Ascending aorta (tissue), 2 donors: Measurements from ENCODE around the gene HYOU1. TPM values are rescaled to one million over a fixed set of nuclear protein-coding genes. Genes with fewer than 3 reads are reported as not detected.

Source experiments
- DNase-seq, 2 donors: peaks; one replicate each; pipeline ENCODE4 v3.0.0-alpha.2; 2019; ENCODE audit warnings: low spot score in 2 of 2
- H3K27ac ChIP-seq, 2 donors: fragments of 200-600 bp; sonication (generic); one replicate each; pipeline ENCODE4 v1.5.1; 2016 to 2017; ENCODE audit warnings: mild to moderate bottlenecking in 1 of 2
- H3K27me3 ChIP-seq: fragments of 200-600 bp; sonication (generic); one replicate; pipeline ENCODE4 v1.5.1; 2017
- H3K36me3 ChIP-seq, 2 donors: fragments of 200-600 bp; sonication (generic); one replicate each; pipeline ENCODE4 v1.5.1; 2016
- H3K4me1 ChIP-seq, 2 donors: fragments of 200-600 bp; sonication (generic); one replicate each; pipeline ENCODE4 v1.5.1; 2016 to 2017; ENCODE audit warnings: mild to moderate bottlenecking in 1 of 2
- H3K4me3 ChIP-seq, 2 donors: fragments of 200-600 bp; sonication (generic); one replicate each; pipeline ENCODE4 v1.5.1; 2016 to 2017; ENCODE audit warnings: mild to moderate bottlenecking in 1 of 2
- H3K9me3 ChIP-seq, 2 donors: fragments of 200-600 bp; sonication (generic); one replicate each; pipeline ENCODE4 v1.5.1; 2016
- intact Hi-C: fragments of 100-400 bp; cut with DNase I; formaldehyde crosslinking; loops from one replicate; pipeline ENCODE4 v1.15.1; 2023
- total RNA-seq: library from RNA; depleted of rRNA; stranded (reverse); fragments of >200 nt; gene quantifications from one replicate; pipeline ENCODE4 v1.1.0, GENCODE V29; 2016
- TF ChIP-seq, protein P1 (sequence below), 3 experiments: fragments of 200-600 bp in 2 of 3; fragments of 450-650 bp in 1 of 3; sonication (generic) in 2 of 3; IDR thresholded peaks; one replicate each; pipeline ENCODE4 v1.5.1; 2016 to 2019; ENCODE audit warnings: antibody characterized with exemption in 3 of 3, mild to moderate bottlenecking in 1 of 3, moderate library complexity in 1 of 3

The HYOU1 gene
- total RNA-seq, 1 donor from 2014 or later = 98.4 TPM

- peaks cover 3% of the 10 kb centered on the region in 2 donors for H3K4me1 ChIP-seq
- H3K4me3 ChIP-seq = no peak overlapping the region
- TF ChIP-seq, protein P1, sequence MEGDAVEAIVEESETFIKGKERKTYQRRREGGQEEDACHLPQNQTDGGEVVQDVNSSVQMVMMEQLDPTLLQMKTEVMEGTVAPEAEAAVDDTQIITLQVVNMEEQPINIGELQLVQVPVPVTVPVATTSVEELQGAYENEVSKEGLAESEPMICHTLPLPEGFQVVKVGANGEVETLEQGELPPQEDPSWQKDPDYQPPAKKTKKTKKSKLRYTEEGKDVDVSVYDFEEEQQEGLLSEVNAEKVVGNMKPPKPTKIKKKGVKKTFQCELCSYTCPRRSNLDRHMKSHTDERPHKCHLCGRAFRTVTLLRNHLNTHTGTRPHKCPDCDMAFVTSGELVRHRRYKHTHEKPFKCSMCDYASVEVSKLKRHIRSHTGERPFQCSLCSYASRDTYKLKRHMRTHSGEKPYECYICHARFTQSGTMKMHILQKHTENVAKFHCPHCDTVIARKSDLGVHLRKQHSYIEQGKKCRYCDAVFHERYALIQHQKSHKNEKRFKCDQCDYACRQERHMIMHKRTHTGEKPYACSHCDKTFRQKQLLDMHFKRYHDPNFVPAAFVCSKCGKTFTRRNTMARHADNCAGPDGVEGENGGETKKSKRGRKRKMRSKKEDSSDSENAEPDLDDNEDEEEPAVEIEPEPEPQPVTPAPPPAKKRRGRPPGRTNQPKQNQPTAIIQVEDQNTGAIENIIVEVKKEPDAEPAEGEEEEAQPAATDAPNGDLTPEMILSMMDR (IDR thresholded peaks at IDR 0.05) = no peak
- H3K36me3 ChIP-seq = peaks cover 82 to 85% of the 10 kb centered on the region in 2 donors
- DNase-seq = no peak
- H3K27me3 ChIP-seq = no peaks in the 10 kb centered on the region
- H3K27ac ChIP-seq = no peak overlapping the region
- intact Hi-C loops = no loop called here
- H3K9me3 ChIP-seq = no peaks in the 10 kb centered on the region
Observed at GRCh38 chr11:119051440-119052162, 5.4 kb downstream of the HYOU1 start.

GRCh38 chr11:119049081-119049480 lies 7.9 kb downstream of the HYOU1 start:
- H3K36me3 ChIP-seq = peaks cover 85 to 86% of the 10 kb centered on the region in 2 donors
- no peaks in the 10 kb centered on the region for H3K4me1 ChIP-seq
- H3K9me3 ChIP-seq = no peaks in the 10 kb centered on the region
- H3K27me3 ChIP-seq = no peaks in the 10 kb centered on the region
- intact Hi-C loops = no loop called here
- H3K27ac ChIP-seq = no peak overlapping the region
- H3K4me3 ChIP-seq = no peak overlapping the region
- TF ChIP-seq, protein P1 (IDR thresholded peaks at IDR 0.05) = no peak
- no peak for DNase-seq

DNA sequence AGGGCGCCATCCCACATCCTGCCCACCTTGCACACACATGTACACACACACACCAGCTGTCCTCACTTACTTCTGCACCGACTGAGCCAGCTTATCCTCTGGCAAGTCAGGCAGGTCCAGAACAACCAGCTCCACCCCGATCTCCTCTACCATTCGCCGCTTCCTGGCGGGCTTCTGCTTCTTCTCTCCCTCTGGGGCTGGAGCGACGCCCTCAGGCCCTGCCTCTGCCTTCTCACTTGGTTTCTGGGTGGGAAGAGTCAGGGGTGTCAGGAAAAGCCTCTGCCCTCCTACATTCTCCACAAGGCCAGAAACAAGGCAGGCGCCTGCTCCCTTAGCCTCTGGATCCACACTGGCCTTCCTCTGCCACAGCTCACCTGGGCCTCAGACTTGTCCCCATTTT lies 8.4 kb downstream of the HYOU1 start:
- H3K27ac ChIP-seq = no peak overlapping the region
- H3K27me3 ChIP-seq = no peaks in the 10 kb centered on the region
- H3K9me3 ChIP-seq = no peaks in the 10 kb centered on the region
- H3K4me3 ChIP-seq = no peak overlapping the region
- H3K4me1 ChIP-seq = no peaks in the 10 kb centered on the region
- TF ChIP-seq, protein P1 (IDR thresholded peaks at IDR 0.05) = no peak
- intact Hi-C loops = no loop called here
- H3K36me3 ChIP-seq = peaks cover 80 to 81% of the 10 kb centered on the region in 2 donors
- no peak for DNase-seq

- Histone ChIP-seq H3K9me3 (no peaks in the 10 kb centered on the region), H3K4me1 (no peaks in the 10 kb centered on the region), H3K4me3 (no peak overlapping the region), H3K36me3 (peaks cover 66 to 67% of the 10 kb centered on the region in 2 donors), H3K27ac (no peak overlapping the region), H3K27me3 (no peaks in the 10 kb centered on the region)
- no peak for DNase-seq
- intact Hi-C loops = no loop called here
- TF ChIP-seq, protein P1 (IDR thresholded peaks at IDR 0.05) = no peak
Observed at GRCh38 chr11:119047205-119047604, 9.8 kb downstream of the HYOU1 start.

DNA sequence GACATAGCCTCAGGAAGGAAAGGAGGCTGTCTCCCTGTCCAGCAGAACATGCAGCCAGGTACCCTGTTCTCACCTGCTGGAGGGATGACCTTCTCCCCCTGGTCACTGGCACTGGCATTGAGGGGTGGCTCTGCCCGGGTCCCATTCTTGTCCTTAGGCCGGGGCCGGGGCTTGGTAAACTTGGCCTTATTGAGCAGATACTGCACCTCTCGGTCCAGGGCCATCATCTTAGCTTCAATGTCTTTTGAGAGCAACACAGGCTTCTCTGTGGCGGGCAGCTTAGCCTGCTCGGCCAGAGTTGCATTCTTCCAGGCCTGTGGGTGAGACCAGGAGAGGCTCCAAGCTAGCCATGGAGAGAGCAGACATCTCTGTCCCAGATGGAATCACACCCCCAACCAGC lies 10.5 kb downstream of the HYOU1 start:
- intact Hi-C loops = no loop called here
- Histone ChIP-seq H3K27me3 (no peaks in the 10 kb centered on the region), H3K36me3 (peaks cover 59 to 60% of the 10 kb centered on the region in 2 donors), H3K4me3 (no peak overlapping the region), H3K9me3 (no peaks in the 10 kb centered on the region), H3K4me1 (no peaks in the 10 kb centered on the region), H3K27ac (no peak overlapping the region)
- TF ChIP-seq, protein P1 (IDR thresholded peaks at IDR 0.05) = no peak
- DNase-seq = no peak
